Activated CD8-positive, alpha-beta memory T cell treated with anti-CD3 and anti-CD28 coated beads for 48 hours (primary cell): ENCODE results near the gene PRSS38.

Source experiments
- DNase-seq, 3 experiments: peaks; one replicate each; pipeline ENCODE4 v3.0.0-alpha.2; 2020; ENCODE audit warnings: low read depth in 2 of 3, low spot score in 2 of 3

Gene PRSS38

GRCh38 chr1:227885135-227885647 is 69.7 kb downstream of the PRSS38 start:
- DNase-seq, result no peak

DNA sequence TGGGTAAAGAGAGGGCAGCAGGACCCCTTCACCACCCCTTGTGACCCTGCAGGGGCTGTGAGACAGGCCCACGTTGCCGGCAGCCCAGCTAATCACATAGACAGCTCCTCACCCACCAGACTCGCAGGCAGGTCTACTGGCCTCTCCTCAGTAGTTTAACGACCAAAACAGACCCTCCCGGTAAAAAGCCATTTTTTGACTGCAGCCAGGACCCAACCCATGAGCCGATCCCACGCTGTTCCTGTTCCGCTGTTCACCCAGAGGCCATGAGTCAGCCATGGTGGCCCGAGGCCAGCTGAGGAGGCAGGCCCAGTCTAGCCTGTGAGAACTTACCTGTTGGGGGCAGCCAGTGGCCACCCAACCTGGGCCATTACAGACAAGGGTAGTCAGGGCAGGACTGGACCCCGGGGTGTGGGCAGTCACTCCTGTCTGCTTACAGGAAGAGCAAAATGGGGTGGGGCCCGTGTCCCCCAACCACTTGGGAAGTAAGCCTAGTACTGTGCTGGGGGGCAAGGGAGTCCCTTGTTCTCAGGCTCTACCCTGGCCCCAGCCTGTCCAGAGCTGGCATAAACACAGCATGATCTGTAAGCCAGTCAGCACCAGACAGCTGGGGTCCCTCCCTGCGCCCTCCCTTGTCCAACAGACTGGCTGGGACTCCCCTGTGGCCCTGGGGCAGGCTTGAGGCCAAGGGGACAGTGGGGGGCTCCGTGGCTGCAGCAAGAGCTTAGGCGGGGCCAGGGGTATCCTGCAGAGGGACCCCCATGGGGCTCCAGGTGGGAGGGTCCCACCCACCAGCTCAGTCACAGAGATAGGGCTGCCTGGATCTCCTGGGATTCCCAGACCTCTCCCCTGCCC is 70.4 kb downstream of the PRSS38 start:
- DNase-seq, result no peak

DNA sequence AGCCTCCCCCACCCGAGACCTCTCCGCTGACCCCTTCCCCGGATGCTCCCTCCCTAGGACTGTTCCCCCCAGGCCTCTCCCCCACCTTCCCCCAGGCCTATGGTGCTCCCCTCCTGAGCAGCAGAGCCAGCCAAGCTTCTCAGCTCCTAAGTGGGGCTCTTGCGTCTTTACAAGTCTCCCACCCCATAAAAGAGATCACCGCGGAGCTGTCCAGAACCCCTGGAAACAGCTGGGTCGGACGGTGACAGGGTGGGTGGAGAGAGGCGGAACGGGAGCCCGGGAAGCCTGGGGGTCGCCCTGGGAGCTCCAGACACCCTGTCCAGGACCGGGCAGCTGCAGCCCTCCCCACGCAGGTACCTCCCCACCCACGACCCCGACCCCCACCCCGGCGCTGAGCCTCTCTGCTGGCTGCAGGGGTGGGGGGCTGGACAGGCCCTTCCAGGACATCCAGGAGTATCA is 71.1 kb downstream of the PRSS38 start:
- no peak for DNase-seq

GRCh38 chr1:227886993-227887696 is 71.7 kb downstream of the PRSS38 start:
- DNase-seq, result no peak

DNA sequence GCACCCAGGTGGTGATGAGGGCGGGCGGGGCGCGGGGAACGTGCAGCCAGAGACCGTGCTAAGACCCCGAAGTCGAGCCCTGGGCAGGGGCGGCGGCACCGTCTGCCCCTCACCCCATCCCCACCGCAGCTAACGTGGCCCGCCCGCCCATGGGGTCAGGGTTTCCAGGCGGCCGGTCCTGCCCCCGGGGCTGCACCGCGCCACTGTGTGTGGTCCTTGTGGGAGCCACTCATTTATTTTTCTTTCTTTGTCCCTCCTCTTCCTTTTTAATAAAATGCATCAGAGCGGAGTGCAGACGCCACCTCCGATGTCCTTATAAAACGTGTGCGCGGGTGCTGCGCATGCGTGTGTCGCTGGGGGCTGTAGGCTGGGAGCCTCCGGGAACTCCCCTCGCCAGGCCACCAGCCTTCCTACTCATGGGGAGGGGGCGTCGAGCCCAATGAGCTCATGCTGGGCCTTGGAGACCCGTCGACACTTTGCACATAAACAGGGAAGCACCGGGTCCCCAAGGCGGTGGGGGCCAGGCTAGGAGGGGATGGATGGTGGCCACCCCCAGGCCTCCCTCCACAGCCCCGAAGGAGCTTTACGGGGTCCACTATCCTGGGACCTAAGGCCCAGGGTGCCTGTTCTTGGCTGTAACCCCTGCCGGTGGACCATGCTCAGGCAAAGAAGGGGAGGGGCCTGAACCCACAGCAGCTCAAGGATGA is 72.4 kb downstream of the PRSS38 start:
- DNase-seq, result no peak

DNA sequence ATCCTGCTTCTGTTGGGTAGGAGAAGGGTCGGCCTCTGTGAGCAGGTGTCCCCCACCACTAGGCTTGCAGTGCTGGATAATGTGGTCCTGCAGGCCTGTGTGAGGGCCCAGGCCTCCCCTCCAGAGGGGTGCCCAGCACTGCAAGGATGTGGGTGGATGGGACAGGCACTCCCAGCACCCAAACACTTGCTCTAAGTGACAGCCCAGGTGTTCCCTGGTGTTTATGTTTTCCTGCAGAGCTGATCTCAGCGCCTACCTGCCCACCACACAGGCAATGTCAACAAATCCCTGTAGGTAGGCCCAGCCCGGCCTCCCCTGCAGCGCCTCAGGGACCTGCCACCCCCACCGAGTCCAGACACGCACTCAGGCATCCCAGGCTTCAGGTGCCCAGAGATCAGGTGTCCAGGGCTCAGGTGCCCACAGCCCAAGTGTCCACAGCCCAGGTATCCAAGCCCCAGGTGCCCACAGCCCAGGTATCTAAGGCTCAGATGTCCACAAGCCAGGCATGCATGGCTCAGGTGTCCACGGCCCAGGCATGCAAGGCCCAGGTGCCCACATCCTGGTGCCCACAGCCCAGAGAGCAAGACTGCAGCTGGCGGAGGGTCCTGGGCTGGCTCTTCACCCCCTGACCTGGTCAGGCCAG is 73.0 kb downstream of the PRSS38 start:
- no peak for DNase-seq

DNA sequence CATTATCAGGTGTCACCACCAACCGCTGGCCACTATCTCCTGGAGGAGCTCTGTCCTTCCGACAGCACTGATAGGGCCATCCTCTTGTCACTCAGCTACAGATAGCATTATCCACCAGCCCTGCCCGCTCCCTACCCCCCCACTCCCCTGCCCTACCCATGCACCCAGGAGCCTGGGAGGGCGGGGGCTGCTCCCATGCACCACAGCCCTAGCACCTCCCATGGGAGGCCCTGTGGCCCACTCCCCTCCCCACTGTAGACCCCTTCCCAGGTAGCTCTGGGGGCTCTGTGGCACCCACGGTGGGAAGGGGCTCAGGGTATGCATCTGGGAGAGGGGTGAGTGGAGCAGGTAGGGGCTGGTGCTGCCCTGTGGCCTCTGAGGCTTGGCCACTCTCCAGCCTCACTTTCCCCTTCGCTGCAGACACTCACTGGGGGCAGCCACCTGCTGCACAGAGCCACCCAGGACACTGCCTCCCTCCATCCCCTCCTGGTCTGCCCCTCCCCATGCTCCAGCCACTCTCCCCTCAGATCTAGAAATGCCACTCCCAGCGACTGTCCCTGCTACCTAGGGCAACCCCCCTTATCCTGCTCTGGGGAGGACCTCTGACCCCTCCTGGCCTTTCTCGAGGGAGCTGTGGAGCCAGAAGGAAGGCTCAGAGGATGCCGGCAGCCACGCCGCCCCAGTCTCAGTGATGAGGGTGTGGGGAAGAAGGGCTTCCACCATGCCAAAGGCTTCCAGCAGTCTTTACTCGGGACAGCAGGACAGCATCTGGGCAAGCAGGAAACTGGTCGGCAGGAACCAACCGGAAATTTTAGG is 73.8 kb downstream of the PRSS38 start:
- no peak for DNase-seq

GRCh38 chr1:227889863-227890405 is 74.5 kb downstream of the PRSS38 start:
- DNase-seq, result no peak

DNA sequence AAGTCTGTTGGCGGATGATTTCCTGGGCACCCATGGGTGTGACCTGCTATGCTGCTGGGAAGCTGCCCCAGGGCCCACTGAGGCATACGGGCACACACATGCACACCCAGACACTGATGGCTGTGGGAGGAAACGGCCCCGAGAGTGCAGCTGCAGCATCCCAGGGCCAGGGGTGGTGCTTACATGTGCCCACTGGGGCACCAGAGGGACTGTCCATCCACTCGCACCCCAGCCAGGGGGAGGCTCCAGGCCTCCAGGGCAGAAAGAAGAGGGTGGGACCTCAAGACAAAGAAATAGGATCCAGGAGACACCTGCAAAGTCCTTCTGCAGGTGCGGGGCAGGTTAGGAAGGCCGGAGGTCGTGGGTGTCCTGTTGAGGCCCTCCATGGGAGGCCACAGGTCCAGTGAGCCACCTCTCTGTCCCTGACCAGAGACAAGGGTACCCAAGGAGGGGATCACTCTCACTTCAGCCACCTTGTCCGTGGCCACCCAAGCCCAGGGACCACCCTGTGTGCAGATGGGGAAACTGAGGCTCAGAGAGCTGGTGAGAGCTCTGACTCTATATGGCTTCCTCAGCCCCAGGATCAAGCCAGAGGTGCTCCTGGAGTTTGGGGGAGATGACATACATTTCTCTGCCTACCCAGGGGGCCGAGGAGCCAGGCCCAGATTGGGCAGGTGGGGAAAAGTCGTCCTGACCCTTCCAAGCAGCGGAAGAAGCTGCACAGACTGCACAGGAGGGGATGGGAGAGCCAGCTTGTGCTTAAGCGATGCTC is 75.2 kb downstream of the PRSS38 start:
- DNase-seq, result no peak

DNA sequence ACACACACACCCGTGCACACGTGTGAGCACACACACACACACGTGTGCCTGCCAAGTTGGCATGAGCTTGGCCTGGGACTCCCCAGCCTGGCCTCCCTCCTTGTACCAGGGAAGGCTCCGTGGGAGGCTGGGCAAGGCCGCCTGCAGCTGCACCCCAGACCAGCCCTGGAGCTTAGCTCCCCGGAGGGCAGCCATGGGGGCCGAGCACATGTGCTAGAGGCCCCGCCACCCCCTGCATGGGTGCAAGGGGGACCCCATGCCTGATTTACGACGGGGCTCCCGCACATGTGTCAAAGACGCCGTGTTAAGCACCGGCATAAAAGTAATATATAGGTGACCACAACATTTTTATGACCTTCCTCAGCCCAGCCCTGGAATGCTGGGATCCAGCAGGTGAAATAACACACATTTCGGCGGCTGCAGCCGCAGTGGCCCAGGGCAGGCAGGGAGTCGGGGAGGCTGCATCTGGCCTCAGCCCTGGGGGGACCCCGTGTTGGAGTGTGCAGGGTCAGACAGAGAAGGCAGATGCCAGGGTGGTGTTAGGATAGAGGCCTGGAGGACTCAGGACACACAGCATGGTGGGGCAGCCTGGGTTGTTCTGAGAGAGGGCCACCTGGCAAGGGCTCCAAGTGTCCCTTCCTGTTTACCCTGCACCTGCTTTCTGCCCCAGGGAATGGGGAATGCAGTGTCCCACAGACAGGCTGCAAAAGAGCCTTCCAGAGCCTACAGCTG is 75.9 kb downstream of the PRSS38 start:
- DNase-seq, result no peak

GRCh38 chr1:227891955-227892488 is 76.5 kb downstream of the PRSS38 start:
- DNase-seq, result no peak

DNA sequence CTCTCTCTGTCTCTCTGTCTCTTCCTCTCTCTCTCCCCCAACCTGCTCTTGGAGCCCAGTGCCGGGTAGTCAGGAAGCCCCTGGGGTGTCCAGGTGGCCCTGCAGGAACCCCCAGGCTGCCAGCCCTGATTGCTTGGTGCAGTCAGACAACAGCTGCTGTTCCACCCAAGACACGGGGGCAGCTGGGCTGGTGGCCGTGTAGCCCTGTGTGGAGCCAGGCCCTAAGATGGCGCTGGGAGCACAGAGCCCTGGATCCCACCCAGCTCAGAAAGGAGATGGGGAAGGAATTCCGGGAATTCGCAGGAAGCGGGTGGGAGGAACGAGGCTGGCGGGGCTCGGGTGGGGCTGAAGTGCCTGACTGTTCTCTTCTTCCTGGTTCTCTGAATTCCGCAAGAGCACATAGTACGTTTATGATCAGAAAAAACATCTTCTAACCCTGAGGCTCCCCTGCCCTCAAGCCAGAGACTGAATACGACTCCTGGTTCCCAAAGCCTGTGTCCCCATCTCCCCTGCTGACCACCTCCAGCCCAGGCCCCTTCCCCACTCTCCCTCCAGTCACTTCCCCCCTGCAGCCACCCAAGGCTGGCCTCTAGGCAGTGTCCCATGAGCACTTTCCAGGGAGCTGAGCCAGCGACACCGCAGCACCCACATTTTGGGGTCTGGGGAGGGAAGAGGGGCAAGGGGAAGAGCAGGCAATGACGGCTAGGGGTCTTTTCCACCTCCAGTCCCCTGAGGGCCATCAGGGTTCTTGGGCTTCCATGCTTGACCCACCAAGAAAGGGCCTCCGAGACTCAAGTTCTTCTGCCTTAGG is 77.2 kb downstream of the PRSS38 start:
- no peak for DNase-seq

- DNase-seq, result no peak
Measured at GRCh38 chr1:227893300-227893948, 77.9 kb downstream of the PRSS38 start.

DNA sequence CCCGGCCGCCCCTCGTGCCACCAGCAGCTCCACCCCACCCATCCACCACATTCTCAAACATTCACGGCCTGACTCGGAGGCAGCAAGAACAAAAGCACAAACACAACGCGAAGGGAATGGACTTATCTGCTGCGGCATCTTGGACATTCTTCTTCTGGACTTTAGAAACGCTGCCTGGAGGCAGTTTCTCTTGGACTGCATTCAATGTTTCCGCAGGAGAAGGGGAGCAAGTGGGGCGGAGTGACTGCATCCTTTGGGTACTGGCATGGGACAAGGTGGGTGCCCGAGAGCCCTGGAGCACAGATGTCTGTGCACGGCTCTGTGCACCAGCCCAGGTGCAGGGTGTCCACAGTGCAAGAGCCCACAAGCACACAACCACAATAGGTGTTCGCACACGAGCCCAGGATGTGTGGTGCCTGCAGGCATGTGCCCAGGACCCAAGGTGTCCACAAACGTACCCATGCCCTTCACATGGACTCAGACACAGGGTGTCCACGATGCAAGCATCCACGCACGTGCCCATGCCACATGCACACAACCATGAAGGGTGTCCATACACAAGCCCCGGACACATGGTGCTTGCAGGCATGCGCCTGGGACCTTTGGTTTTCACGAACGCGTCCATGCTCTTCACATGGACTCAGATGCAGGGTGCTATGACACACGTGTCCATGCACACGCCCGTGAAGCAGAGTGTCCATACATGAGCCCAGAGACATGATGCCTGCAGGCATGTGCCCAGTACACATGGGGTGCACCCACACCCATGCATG is 78.7 kb downstream of the PRSS38 start:
- no peak for DNase-seq

GRCh38 chr1:227894831-227895451 is 79.5 kb downstream of the PRSS38 start:
- DNase-seq, result no peak
